ENCODE data around the gene CIBAR2. TPM values are rescaled to one million over a fixed set of nuclear protein-coding genes. Genes with fewer than 3 reads are reported as not detected.

Gene CIBAR2
- total RNA-seq, 1 experiment from 2014 or later: not detected

DNA sequence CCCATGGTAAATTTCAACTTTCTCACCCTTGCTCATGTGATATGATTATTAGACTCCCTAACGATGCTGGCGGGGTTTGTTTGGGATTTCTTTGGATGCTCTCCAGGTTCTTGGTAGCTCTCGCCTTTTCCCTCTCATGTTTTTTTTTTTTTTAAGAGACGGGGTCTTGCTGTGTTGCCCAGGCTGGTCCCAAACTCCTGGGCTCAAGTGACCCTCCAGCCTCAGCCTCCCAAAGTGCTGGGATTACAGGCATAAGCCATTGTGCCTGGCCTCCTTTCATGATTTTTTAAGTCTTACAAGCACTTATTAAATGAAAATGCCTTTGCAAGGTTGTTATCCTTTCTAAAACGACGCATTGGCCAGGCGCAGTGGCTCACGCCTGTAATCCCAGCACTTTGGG, 60.6 kb downstream of the CIBAR2 start:
- Histone ChIP-seq H3K27me3 (ENCODE audit: control insufficient read depth, insufficient read depth, low read length) (no peaks in the 10 kb centered on the region), H3K4me3 (ENCODE audit: insufficient read depth, low read depth, low read length) (no peak overlapping the region), H3K36me3 (replicated peaks; ENCODE audit: control insufficient read depth, insufficient read depth, low read length) (no peaks in the 10 kb centered on the region)
- no peak for DNase-seq

DNA sequence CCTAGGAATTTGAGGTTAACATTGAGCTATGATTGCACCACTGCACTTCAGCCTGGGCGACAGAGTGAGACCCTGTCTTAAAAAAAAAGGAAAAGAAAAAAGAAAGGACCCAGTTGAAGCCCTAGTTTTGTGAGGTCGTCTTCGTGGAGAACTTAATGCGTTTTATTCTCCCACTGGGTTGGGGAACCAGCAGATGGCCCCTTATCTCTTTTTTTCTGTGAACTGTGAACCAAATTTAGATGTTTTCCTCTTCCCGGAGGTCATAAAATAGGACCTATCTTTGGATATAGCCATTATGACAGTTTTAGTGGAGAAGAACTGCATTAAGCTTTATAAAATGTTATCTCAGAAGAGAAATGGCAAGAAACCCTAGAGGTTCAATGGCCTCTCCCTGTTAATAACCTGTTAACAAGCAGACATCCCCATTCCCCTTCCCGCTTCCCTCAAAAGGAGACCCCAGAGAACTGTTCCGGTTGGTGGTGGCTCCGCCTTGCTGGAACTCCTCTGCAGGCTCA, 61.1 kb downstream of the CIBAR2 start:
- Histone ChIP-seq H3K27me3 (ENCODE audit: control insufficient read depth, insufficient read depth, low read length) (no peaks in the 10 kb centered on the region), H3K4me3 (ENCODE audit: insufficient read depth, low read depth, low read length) (no peak overlapping the region), H3K36me3 (replicated peaks; ENCODE audit: control insufficient read depth, insufficient read depth, low read length) (no peaks in the 10 kb centered on the region)
- no peak for DNase-seq

DNA sequence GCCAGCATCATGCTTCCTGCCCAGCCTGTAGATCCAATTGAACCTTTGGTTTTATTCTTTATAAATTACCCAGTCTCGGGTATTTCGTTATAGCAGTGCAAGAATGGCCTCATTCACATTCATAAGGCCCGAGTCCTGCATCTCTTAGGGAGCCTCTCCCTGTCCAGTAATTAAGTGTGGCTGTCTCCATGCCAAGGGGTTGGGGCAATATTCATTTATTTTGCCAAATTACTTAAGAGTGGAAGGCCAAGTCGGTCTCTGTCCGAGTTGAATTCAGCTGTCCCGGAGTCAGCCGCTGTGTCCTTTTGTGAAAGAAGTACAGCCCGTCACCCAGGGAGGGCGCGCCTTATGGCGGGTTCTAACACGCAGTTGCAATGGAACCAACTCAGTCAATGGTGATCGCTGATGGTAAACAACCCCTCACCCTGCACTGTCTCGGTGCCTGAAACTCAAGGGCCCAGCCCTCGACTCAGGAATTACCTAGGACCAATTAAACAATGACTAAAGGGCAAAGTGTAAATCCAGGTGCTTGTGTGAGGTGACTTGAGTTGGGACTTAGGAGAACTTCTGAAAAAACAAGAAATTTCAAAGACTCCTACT, 62.5 kb downstream of the CIBAR2 start:
- Histone ChIP-seq H3K4me3 (ENCODE audit: insufficient read depth, low read depth, low read length) (no peak overlapping the region), H3K27me3 (ENCODE audit: control insufficient read depth, insufficient read depth, low read length) (no peaks in the 10 kb centered on the region), H3K36me3 (replicated peaks; ENCODE audit: control insufficient read depth, insufficient read depth, low read length) (no peaks in the 10 kb centered on the region)
- DNase-seq: no peak

DNA sequence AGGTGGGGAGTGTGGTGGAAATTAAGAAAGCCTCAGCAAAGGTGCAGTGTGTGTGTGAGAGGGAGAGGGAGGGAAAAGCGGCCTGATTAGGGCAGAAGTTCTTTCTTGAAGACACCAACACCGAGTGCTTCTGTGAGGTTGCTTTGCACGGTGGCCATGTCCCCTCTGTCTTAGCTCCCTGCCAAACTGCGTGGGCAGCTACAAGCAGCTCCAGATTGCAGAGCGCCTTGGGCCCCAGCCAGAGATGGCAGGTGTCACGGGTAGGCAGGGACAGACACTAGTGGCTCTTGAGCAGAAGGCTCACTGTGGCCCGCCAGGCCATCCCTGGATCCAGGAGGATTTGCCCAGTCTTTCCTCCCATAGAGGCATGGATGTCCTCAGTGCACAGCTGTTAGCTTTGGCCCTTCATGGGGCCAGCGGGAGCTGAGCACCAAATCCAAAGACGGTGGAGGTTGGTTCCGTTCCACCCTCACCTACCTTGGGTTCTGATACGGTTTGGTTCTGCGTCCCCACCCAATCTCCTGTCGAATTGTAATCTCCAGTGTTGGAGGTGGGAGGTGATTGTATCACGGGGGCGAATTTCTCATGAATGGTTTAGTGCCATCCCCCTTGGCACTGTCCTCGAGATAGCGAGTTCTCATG, 63.2 kb downstream of the CIBAR2 start:
- H3K4me3 ChIP-seq (ENCODE audit: insufficient read depth, low read depth, low read length): no peak overlapping the region

More for the DNA sequence above, 63.2 kb downstream of the CIBAR2 start:
- H3K36me3 ChIP-seq (replicated peaks; ENCODE audit: control insufficient read depth, insufficient read depth, low read length): no peaks in the 10 kb centered on the region
- no peaks in the 10 kb centered on the region for H3K27me3 ChIP-seq (ENCODE audit: control insufficient read depth, insufficient read depth, low read length)
- DNase-seq: no peak

Other genes starting within 250 kb of the CIBAR2 start
- 56.9 and 60.7 TPM in 2 replicates for gene ZDHHC7, start 100.9 kb downstream of the CIBAR2 start, total RNA-seq (2014; rRNA removed; shearing (Covaris generic))
- gene KIAA0513, start 84.7 kb downstream of the CIBAR2 start, total RNA-seq (2014; rRNA removed; shearing (Covaris generic)): 5.1 and 11.7 TPM in 2 replicates